ENCODE measurements around the gene USH2A. TPM values are rescaled to one million over a fixed set of nuclear protein-coding genes. Genes with fewer than 3 reads are reported as not detected.

The USH2A gene
- polyA plus RNA-seq, 1 donor from 2014 or later = 0.17 TPM

GRCh38 chr1:216434232-216434631 lies 11.0 kb upstream of the USH2A start:
- Histone ChIP-seq H3K9me2 (ENCODE audit: insufficient read depth, low read length) (no peaks in the 10 kb centered on the region), H3K36me3 (ENCODE audit: insufficient read depth, low read length) (no peaks in the 10 kb centered on the region), H3F3A (ENCODE audit: insufficient read depth, low read length, poor library complexity, severe bottlenecking) (no peaks in the 10 kb centered on the region), H4K20me1 (ENCODE audit: insufficient read depth) (no peaks in the 10 kb centered on the region), H3K4me3 (ENCODE audit: low read length) (no peak overlapping the region), H3K9me3 (ENCODE audit: low read length) (no peaks in the 10 kb centered on the region), H2AFZ (ENCODE audit: low read depth, low read length) (no peak overlapping the region), H3K79me2 (replicated peaks; ENCODE audit: insufficient read depth, low read length) (no peaks in the 10 kb centered on the region), H3K27ac (ENCODE audit: low read length) (no peak overlapping the region), H3K4me2 (ENCODE audit: low read length) (no peak overlapping the region), H3K9ac (ENCODE audit: low read length) (no peak overlapping the region), H3K27me3 (ENCODE audit: insufficient read depth, low read depth, low read length) (no peaks in the 10 kb centered on the region)
- TF ChIP-seq RAD21 (conservative IDR thresholded peaks at IDR 0.05) = no peak
- no peak for TF ChIP-seq TAF1 (IDR thresholded peaks at IDR 0.05; ENCODE audit: low read depth)
- no peak for TF ChIP-seq EZH2 (IDR thresholded peaks at IDR 0.05; ENCODE audit: borderline replicate concordance, insufficient read depth, low read length, poor library complexity, severe bottlenecking)
- TF ChIP-seq EP300 (conservative IDR thresholded peaks at IDR 0.05; ENCODE audit: poor library complexity, severe bottlenecking) = no peak
- TF ChIP-seq MXI1 (conservative IDR thresholded peaks at IDR 0.05; ENCODE audit: poor library complexity, severe bottlenecking) = no peak
- TF ChIP-seq POLR2AphosphoS5 (IDR thresholded peaks at IDR 0.05) = no peak
- TF ChIP-seq, protein P1, sequence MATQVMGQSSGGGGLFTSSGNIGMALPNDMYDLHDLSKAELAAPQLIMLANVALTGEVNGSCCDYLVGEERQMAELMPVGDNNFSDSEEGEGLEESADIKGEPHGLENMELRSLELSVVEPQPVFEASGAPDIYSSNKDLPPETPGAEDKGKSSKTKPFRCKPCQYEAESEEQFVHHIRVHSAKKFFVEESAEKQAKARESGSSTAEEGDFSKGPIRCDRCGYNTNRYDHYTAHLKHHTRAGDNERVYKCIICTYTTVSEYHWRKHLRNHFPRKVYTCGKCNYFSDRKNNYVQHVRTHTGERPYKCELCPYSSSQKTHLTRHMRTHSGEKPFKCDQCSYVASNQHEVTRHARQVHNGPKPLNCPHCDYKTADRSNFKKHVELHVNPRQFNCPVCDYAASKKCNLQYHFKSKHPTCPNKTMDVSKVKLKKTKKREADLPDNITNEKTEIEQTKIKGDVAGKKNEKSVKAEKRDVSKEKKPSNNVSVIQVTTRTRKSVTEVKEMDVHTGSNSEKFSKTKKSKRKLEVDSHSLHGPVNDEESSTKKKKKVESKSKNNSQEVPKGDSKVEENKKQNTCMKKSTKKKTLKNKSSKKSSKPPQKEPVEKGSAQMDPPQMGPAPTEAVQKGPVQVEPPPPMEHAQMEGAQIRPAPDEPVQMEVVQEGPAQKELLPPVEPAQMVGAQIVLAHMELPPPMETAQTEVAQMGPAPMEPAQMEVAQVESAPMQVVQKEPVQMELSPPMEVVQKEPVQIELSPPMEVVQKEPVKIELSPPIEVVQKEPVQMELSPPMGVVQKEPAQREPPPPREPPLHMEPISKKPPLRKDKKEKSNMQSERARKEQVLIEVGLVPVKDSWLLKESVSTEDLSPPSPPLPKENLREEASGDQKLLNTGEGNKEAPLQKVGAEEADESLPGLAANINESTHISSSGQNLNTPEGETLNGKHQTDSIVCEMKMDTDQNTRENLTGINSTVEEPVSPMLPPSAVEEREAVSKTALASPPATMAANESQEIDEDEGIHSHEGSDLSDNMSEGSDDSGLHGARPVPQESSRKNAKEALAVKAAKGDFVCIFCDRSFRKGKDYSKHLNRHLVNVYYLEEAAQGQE (IDR thresholded peaks at IDR 0.05; ENCODE audit: borderline replicate concordance) = no peak
- TF ChIP-seq SMC3 (conservative IDR thresholded peaks at IDR 0.05; ENCODE audit: poor library complexity) = no peak
- TF ChIP-seq, protein P2, sequence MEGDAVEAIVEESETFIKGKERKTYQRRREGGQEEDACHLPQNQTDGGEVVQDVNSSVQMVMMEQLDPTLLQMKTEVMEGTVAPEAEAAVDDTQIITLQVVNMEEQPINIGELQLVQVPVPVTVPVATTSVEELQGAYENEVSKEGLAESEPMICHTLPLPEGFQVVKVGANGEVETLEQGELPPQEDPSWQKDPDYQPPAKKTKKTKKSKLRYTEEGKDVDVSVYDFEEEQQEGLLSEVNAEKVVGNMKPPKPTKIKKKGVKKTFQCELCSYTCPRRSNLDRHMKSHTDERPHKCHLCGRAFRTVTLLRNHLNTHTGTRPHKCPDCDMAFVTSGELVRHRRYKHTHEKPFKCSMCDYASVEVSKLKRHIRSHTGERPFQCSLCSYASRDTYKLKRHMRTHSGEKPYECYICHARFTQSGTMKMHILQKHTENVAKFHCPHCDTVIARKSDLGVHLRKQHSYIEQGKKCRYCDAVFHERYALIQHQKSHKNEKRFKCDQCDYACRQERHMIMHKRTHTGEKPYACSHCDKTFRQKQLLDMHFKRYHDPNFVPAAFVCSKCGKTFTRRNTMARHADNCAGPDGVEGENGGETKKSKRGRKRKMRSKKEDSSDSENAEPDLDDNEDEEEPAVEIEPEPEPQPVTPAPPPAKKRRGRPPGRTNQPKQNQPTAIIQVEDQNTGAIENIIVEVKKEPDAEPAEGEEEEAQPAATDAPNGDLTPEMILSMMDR (IDR thresholded peaks at IDR 0.05; ENCODE audit: poor library complexity, severe bottlenecking) = no peak

DNA sequence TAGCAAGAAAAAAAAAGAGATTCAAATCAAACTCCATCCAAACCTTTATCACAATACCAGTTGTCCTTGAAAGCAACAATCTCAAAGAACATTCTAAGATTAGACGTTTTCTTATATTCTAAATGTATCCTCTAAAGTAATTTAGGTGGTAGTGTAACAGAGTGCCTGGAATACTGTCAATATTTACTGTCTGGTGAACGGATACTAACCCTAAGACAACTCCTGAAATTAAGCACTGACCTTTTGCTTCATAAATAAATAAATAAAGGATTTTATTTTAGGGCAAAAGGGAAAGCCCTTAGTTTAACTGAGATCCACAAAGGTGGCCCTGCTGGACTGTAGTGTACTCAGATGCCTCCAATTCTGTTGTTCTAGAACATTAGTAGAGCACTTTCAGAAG lies 9.9 kb upstream of the USH2A start:
- Histone ChIP-seq H3K27ac (ENCODE audit: low read length) (no peak overlapping the region), H3K27me3 (ENCODE audit: insufficient read depth, low read depth, low read length) (no peaks in the 10 kb centered on the region), H3K4me2 (ENCODE audit: low read length) (no peak overlapping the region), H3K9ac (ENCODE audit: low read length) (no peak overlapping the region), H2AFZ (ENCODE audit: low read depth, low read length) (no peak overlapping the region), H3K9me2 (ENCODE audit: insufficient read depth, low read length) (no peaks in the 10 kb centered on the region), H3K4me3 (ENCODE audit: low read length) (no peak overlapping the region), H4K20me1 (ENCODE audit: insufficient read depth) (no peaks in the 10 kb centered on the region), H3K79me2 (replicated peaks; ENCODE audit: insufficient read depth, low read length) (no peaks in the 10 kb centered on the region), H3F3A (ENCODE audit: insufficient read depth, low read length, poor library complexity, severe bottlenecking) (no peaks in the 10 kb centered on the region), H3K9me3 (ENCODE audit: low read length) (no peaks in the 10 kb centered on the region), H3K36me3 (ENCODE audit: insufficient read depth, low read length) (no peaks in the 10 kb centered on the region)
- TF ChIP-seq SMC3 (conservative IDR thresholded peaks at IDR 0.05; ENCODE audit: poor library complexity) (no peak), EZH2 (IDR thresholded peaks at IDR 0.05; ENCODE audit: borderline replicate concordance, insufficient read depth, low read length, poor library complexity, severe bottlenecking) (no peak), EP300 (conservative IDR thresholded peaks at IDR 0.05; ENCODE audit: poor library complexity, severe bottlenecking) (no peak), TAF1 (IDR thresholded peaks at IDR 0.05; ENCODE audit: low read depth) (no peak), MXI1 (conservative IDR thresholded peaks at IDR 0.05; ENCODE audit: poor library complexity, severe bottlenecking) (no peak)
- TF ChIP-seq, protein P2 (IDR thresholded peaks at IDR 0.05; ENCODE audit: poor library complexity, severe bottlenecking) = no peak
- TF ChIP-seq, protein P1 (IDR thresholded peaks at IDR 0.05; ENCODE audit: borderline replicate concordance) = no peak
